HEK293 (cell line): ENCODE measurements around the gene IL17A.

ENCODE experiments used
- CTCF ChIP-seq: fragments of 450-650 bp; formaldehyde crosslinking; IDR thresholded peaks from 2 replicates; pipeline ENCODE4 v1.5.1; 2016; ENCODE audit warnings: missing biosample characterization, missing genetic modification characterization
- OVOL3 ChIP-seq: fragments of 450-650 bp; formaldehyde crosslinking; IDR thresholded peaks from 2 replicates; pipeline ENCODE4 v1.5.1; 2016; ENCODE audit warnings: missing biosample characterization, missing genetic modification characterization
- TCF7L2 ChIP-seq: IDR thresholded peaks from 2 replicates; pipeline ENCODE4 v1.6.1; 2011; ENCODE audit warnings: low read depth, mild to moderate bottlenecking, inconsistent platforms, low read length, moderate library complexity, borderline replicate concordance
- TRIM28 ChIP-seq: IDR thresholded peaks from 2 replicates; pipeline ENCODE4 v1.6.1; 2011; ENCODE audit warnings: low read length, control low read depth, borderline replicate concordance
- ZBTB49 ChIP-seq: fragments of 450-650 bp; formaldehyde crosslinking; IDR thresholded peaks from 2 replicates; pipeline ENCODE4 v1.5.1; 2016; ENCODE audit warnings: missing biosample characterization, missing genetic modification characterization, low read depth
- ZFHX2 ChIP-seq: fragments of 450-650 bp; formaldehyde crosslinking; conservative IDR thresholded peaks from 2 replicates; pipeline ENCODE4 v1.5.1; 2016; ENCODE audit warnings: missing biosample characterization, missing genetic modification characterization
- ZNF624 ChIP-seq: fragments of 450-650 bp; formaldehyde crosslinking; IDR thresholded peaks from 2 replicates; pipeline ENCODE4 v1.5.1; 2017; ENCODE audit warnings: missing biosample characterization, missing genetic modification characterization
- ZNF768 ChIP-seq: fragments of 450-650 bp; formaldehyde crosslinking; IDR thresholded peaks from 2 replicates; pipeline ENCODE4 v1.5.1; 2018; ENCODE audit warnings: missing biosample characterization, mild to moderate bottlenecking, missing genetic modification characterization

- TF ChIP-seq ZFHX2 (tag by site-specific recombination) (no peak; the same call in 1 of the 2 replicates), CTCF (tag by site-specific recombination) (no peak), ZNF768 (no peak), OVOL3 (tag by site-specific recombination) (no peak), ZBTB49 (tag by site-specific recombination) (no peak), TCF7L2 (no peak), ZNF624 (tag by site-specific recombination) (no peak), TRIM28 (no peak)
Observed at GRCh38 chr6:52164319-52165094, 21.7 kb upstream of the IL17A start.
